Neural progenitor cell (in vitro differentiated cells): ENCODE data around the gene RARG.

Source experiments
- EZH2 ChIP-seq: fragments of 200-600 bp; sonication (generic); IDR thresholded peaks from 2 replicates; pipeline ENCODE4 v1.6.1; 2017; ENCODE audit warnings: antibody characterized with exemption, mild to moderate bottlenecking, moderate library complexity
- EZH2phosphoT487 ChIP-seq: fragments of 200-600 bp; sonication (generic); IDR thresholded peaks from 2 replicates; pipeline ENCODE4 v1.6.1; 2017; ENCODE audit warnings: antibody characterized with exemption
- TF ChIP-seq, protein P1 (sequence below): fragments of 200-600 bp; sonication (generic); IDR thresholded peaks from 2 replicates; pipeline ENCODE4 v1.5.1; 2017; ENCODE audit warnings: antibody characterized with exemption, mild to moderate bottlenecking

DNA sequence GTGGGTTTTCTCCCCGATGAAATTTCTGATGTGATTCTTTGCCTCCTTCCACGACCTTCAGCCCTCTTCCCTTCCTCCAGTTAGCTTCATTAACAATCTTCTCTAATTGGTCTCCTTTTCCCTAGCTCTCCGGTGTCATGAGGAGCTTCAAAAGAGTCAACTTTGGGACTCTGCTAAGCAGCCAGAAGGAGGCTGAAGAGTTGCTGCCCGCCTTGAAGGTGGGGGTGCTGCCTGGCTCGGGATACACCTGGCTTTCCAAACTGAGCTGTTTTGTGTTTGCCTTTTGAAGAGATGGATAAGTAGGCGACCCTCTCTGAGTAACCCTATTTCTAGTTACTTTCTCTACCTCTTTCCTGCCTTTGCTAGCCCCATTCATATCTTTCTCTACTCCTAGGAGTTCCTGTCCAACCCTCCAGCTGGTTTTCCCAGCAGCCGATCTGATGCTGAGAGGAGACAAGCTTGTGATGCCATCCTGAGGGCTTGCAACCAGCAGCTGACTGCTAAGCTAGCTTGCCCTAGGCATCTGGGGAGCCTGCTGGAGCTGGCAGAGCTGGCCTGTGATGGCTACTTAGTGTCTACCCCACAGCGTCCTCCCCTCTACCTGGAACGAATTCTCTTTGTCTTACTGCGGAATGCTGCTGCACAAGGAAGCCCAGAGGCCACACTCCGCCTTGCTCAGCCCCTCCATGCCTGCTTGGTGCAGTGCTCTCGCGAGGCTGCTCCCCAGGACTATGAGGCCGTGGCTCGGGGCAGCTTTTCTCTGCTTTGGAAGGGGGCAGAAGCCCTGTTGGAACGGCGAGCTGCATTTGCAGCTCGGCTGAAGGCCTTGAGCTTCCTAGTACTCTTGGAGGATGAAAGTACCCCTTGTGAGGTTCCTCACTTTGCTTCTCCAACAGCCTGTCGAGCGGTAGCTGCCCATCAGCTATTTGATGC lies 36.9 kb upstream of the RARG start:
- TF ChIP-seq, protein P1, sequence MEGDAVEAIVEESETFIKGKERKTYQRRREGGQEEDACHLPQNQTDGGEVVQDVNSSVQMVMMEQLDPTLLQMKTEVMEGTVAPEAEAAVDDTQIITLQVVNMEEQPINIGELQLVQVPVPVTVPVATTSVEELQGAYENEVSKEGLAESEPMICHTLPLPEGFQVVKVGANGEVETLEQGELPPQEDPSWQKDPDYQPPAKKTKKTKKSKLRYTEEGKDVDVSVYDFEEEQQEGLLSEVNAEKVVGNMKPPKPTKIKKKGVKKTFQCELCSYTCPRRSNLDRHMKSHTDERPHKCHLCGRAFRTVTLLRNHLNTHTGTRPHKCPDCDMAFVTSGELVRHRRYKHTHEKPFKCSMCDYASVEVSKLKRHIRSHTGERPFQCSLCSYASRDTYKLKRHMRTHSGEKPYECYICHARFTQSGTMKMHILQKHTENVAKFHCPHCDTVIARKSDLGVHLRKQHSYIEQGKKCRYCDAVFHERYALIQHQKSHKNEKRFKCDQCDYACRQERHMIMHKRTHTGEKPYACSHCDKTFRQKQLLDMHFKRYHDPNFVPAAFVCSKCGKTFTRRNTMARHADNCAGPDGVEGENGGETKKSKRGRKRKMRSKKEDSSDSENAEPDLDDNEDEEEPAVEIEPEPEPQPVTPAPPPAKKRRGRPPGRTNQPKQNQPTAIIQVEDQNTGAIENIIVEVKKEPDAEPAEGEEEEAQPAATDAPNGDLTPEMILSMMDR, result no peak
- TF ChIP-seq EZH2phosphoT487, result no peak
- TF ChIP-seq EZH2, result no peak
